B cell (primary cell): Measurements from ENCODE around the gene MED13. TPM values are rescaled to one million over a fixed set of nuclear protein-coding genes. Genes with fewer than 3 reads are reported as not detected.

Experiments used
- ATAC-seq: fragments of 200-7000 bp; cut with Tn5 transposase; one replicate; pipeline ENCODE4 v1.10.0; 2021; ENCODE audit warnings: low read depth, mild to moderate bottlenecking, moderate number of reproducible peaks, moderate library complexity
- CTCF ChIA-PET: fragments of 350-600 bp; sonication (Branson Sonifier 250); formaldehyde crosslinking; loops from one replicate; lab custom pipeline; 2021; ENCODE audit warnings: antibody characterized with exemption, inconsistent platforms; lab: Charles Lee
- POLR2A ChIA-PET: fragments of 350-600 bp; sonication (Branson Sonifier 250); formaldehyde crosslinking; loops from one replicate; lab custom pipeline; 2021; ENCODE audit warnings: antibody characterized with exemption; lab: Charles Lee
- DNase-seq: peaks from one replicate; pipeline ENCODE4 v3.0.0; 2013
- H2AFZ ChIP-seq: 2 replicates; pipeline ENCODE4 v1.6.1; 2012; ENCODE audit warnings: mild to moderate bottlenecking, low read depth, low read length; ENCODE audit not compliant: insufficient read depth, poor library complexity, severe bottlenecking
- H3K27ac ChIP-seq, 2 donors: 1 replicate in 1 of 2; 2 replicates in 1 of 2; pipeline ENCODE4 v1.5.1; 2012 to 2013; ENCODE audit warnings: low read length in 2 of 2, mild to moderate bottlenecking in 2 of 2, moderate library complexity in 1 of 2
- H3K27me3 ChIP-seq, 4 experiments: fragments of 200-600 bp in 1 of 4; sonication (generic) in 1 of 4; replicated peaks in 1 of 4; 1 replicate in 2 of 4; 2 replicates in 2 of 4; pipeline versions ENCODE4 v1.6.1 to v1.7.0; 2013 to 2016; ENCODE audit warnings: low read length in 3 of 4, mild to moderate bottlenecking in 2 of 4, mixed read lengths in 1 of 4, moderate library complexity in 1 of 4; ENCODE audit not compliant: insufficient read depth in 4 of 4, control insufficient read depth in 3 of 4; ENCODE audit errors: control extremely low read depth in 1 of 4
- H3K36me3 ChIP-seq, 2 experiments: replicated peaks in 1 of 2; 1 replicate in 1 of 2; 2 replicates in 1 of 2; pipeline versions ENCODE4 v1.6.1 to v1.7.1; 2013; ENCODE audit warnings: low read length in 1 of 2; ENCODE audit not compliant: insufficient read depth in 2 of 2, control insufficient read depth in 1 of 2; ENCODE audit errors: control extremely low read depth in 1 of 2, extremely low read depth in 1 of 2
- H3K4me1 ChIP-seq, 2 donors: fragments of 200-600 bp in 1 of 2; sonication (generic) in 1 of 2; 1 replicate in 1 of 2; 2 replicates in 1 of 2; pipeline versions ENCODE4 v1.5.1 to v1.6.1; 2013 to 2017; ENCODE audit warnings: low read length in 2 of 2; ENCODE audit not compliant: control insufficient read depth in 2 of 2, insufficient read depth in 2 of 2
- H3K4me2 ChIP-seq: replicated peaks from 2 replicates; pipeline ENCODE3; 2012; ENCODE audit warnings: mild to moderate bottlenecking, low read depth, low read length; ENCODE audit not compliant: poor library complexity, severe bottlenecking
- H3K4me3 ChIP-seq, 5 experiments: fragments of 200-600 bp in 1 of 5; sonication (generic) in 1 of 5; 1 replicate in 3 of 5; 2 replicates in 2 of 5; pipeline versions ENCODE4 v1.5.1 to v1.7.0; 2011 to 2016; ENCODE audit warnings: low read length in 4 of 5, mild to moderate bottlenecking in 4 of 5, low read depth in 2 of 5, control low read depth in 1 of 5, moderate library complexity in 1 of 5; ENCODE audit not compliant: insufficient read depth in 1 of 5; ENCODE audit errors: control extremely low read depth in 1 of 5, extremely low read depth in 1 of 5
- H3K79me2 ChIP-seq: fragments of 200-600 bp; sonication (generic); one replicate; pipeline ENCODE4 v1.6.0; 2016; ENCODE audit warnings: low read length; ENCODE audit not compliant: control insufficient read depth, insufficient read depth
- H3K9ac ChIP-seq: fragments of 200-600 bp; sonication (generic); 2 replicates; pipeline ENCODE4 v1.6.1; 2017; ENCODE audit warnings: mild to moderate bottlenecking, low read length, moderate library complexity
- H3K9me3 ChIP-seq, 3 donors: one replicate each; pipeline versions ENCODE4 v1.6.1 to v1.7.1; 2013; ENCODE audit warnings: low read length in 2 of 3; ENCODE audit not compliant: control insufficient read depth in 2 of 3, insufficient read depth in 1 of 3; ENCODE audit errors: control extremely low read depth in 1 of 3
- H4K20me1 ChIP-seq: 2 replicates; pipeline ENCODE4 v1.6.0; 2012; ENCODE audit warnings: mild to moderate bottlenecking, low read length; ENCODE audit not compliant: insufficient read depth, control insufficient read depth, poor library complexity, severe bottlenecking
- H3K27ac Mint-ChIP-seq: one replicate; pipeline ENCODE4 v1.8.0; 2021; ENCODE audit warnings: mixed read lengths
- H3K27me3 Mint-ChIP-seq: one replicate; pipeline ENCODE4 v1.8.0; 2021; ENCODE audit warnings: mixed read lengths
- H3K4me1 Mint-ChIP-seq: one replicate; pipeline ENCODE4 v1.8.0; 2021; ENCODE audit warnings: mixed read lengths
- H3K4me3 Mint-ChIP-seq: one replicate; pipeline ENCODE4 v1.8.0; 2021; ENCODE audit warnings: mixed read lengths
- H3K9me3 Mint-ChIP-seq: one replicate; pipeline ENCODE4 v1.8.0; 2022; ENCODE audit warnings: mixed read lengths; ENCODE audit not compliant: insufficient read depth
- CTCF ChIP-seq: fragments of 200-600 bp; IDR thresholded peaks from one replicate; pipeline ENCODE4 v1.8.0; 2022; ENCODE audit warnings: antibody characterized with exemption, mild to moderate bottlenecking
- EZH2 ChIP-seq: IDR thresholded peaks from 2 replicates; pipeline ENCODE4 v1.6.1; 2012; ENCODE audit warnings: borderline replicate concordance, low read depth, mild to moderate bottlenecking, moderate library complexity, low read length; ENCODE audit not compliant: insufficient read depth, poor library complexity, severe bottlenecking
- WGBS: methylation state at CpG from one replicate; pipeline ENCODE4 v1.1.5; 2013; ENCODE audit warnings: missing lambda C conversion rate; ENCODE audit not compliant: insufficient coverage; 5-methylcytosine and 5-hydroxymethylcytosine counted together
- intact Hi-C: fragments of 100-400 bp; cut with micrococcal nuclease; formaldehyde crosslinking; loops from one replicate; pipeline ENCODE4 v1.10.0; 2022
- polyA plus RNA-seq: library from polyadenylated mRNA; depleted of rRNA; stranded (reverse); fragments of >200 nt; gene quantifications from 2 replicates; pipeline ENCODE4 v1.2.3, GENCODE V29; 2012
- total RNA-seq, 2 donors: library from RNA; stranded (reverse); fragments of 120-200 nt in 1 of 2; gene quantifications; 1 replicate in 1 of 2; 2 replicates in 1 of 2; pipeline versions ENCODE4 v1.2.3 to v1.2.4, GENCODE V29; 2013 to 2022

Gene MED13
- total and polyA plus RNA-seq, 2 donors (not counting 1 experiment from before 2014, with no cell fraction given) = 17.3 to 120 TPM

- Histone ChIP-seq H3K27ac (no peak overlapping the region), H2AFZ (no peak overlapping the region), H3K27me3 (no peaks in the 10 kb centered on the region), H3K9me3 (no peaks in the 10 kb centered on the region), H4K20me1 (peaks cover 53% of the 10 kb centered on the region), H3K9ac (no peak overlapping the region), H3K4me3 (no peak overlapping the region), H3K79me2 (peaks cover 86% of the 10 kb centered on the region), H3K4me2 (no peak overlapping the region), H3K36me3 (peaks cover 17 to 69% of the 10 kb centered on the region in 2 experiments), H3K4me1 (no peaks in the 10 kb centered on the region)
- DNase-seq = no peak
- H3K4me3 Mint-ChIP-seq = no peak overlapping the region
- CTCF ChIA-PET = interaction anchor here (1.2 to 1.4 kb wide), 2 partner anchors 20 to 60 kb away, joined by 3 to 4 read pairs; no protein-coding TSS in a partner anchor
- TF ChIP-seq EZH2 = no peak
- TF ChIP-seq CTCF = no peak
- H3K27me3 Mint-ChIP-seq = no peaks in the 10 kb centered on the region
- no peaks in the 10 kb centered on the region for H3K9me3 Mint-ChIP-seq
- no peak overlapping the region for H3K27ac Mint-ChIP-seq
- intact Hi-C loops = loop anchor here (10.0 kb wide), 1 partner anchor 56 kb away; no protein-coding TSS in a partner anchor
- peaks cover 22% of the 10 kb centered on the region for H3K4me1 Mint-ChIP-seq
- POLR2A ChIA-PET = no interaction called here
- ATAC-seq = no peak
- 100% methylated on average over 2 of the region's 5 CpGs for WGBS
These were observed 15.8 kb downstream of the MED13 start for GRCh38 chr17:62049299-62049698.

- DNase-seq = no peak
These were observed 16.8 kb downstream of the MED13 start for GRCh38 chr17:62048262-62048661.

More at GRCh38 chr17:62048262-62048661, 16.8 kb downstream of the MED13 start:
- H3K4me3 ChIP-seq = no peak overlapping the region
- H3K4me3 Mint-ChIP-seq = no peak overlapping the region
- H3K9me3 ChIP-seq = no peaks in the 10 kb centered on the region
- no peak overlapping the region for H2AFZ ChIP-seq
- no peak overlapping the region for H3K27ac ChIP-seq
- H4K20me1 ChIP-seq = peaks cover 51% of the 10 kb centered on the region
- peaks cover 26% of the 10 kb centered on the region for H3K4me1 Mint-ChIP-seq
- H3K79me2 ChIP-seq = peaks cover 77% of the 10 kb centered on the region
- ChIA-PET POLR2A (no interaction called here), CTCF (interaction anchor here (1.2 kb wide), 1 partner anchor 21 kb away, joined by 3 read pairs; no protein-coding TSS in a partner anchor)
- H3K27me3 ChIP-seq = no peaks in the 10 kb centered on the region
- H3K4me2 ChIP-seq = no peak overlapping the region
- H3K9ac ChIP-seq = no peak overlapping the region
- no peak for ATAC-seq
- H3K27ac Mint-ChIP-seq = no peak overlapping the region
- no peaks in the 10 kb centered on the region for H3K4me1 ChIP-seq
- intact Hi-C loops = loop anchor here (10.0 kb wide), 1 partner anchor 57 kb away; no protein-coding TSS in a partner anchor
- peaks cover 20 to 73% of the 10 kb centered on the region in 2 experiments for H3K36me3 ChIP-seq
- H3K27me3 Mint-ChIP-seq = no peaks in the 10 kb centered on the region
- WGBS = no CpG with 5 or more reads among the region's 2 CpGs
- TF ChIP-seq CTCF = no peak
- no peak for TF ChIP-seq EZH2
- no peaks in the 10 kb centered on the region for H3K9me3 Mint-ChIP-seq
